SK-N-MC (cell line): ENCODE data around the gene DGKQ.

Source experiments
- DNase-seq: peaks from one replicate; pipeline ENCODE4 v3.0.0-alpha.2; 2011; ENCODE audit warnings: low read depth, low spot score
- H3K27ac ChIP-seq: fragments of 200-600 bp; sonication (generic); 2 replicates; pipeline ENCODE4 v1.5.1; 2016; ENCODE audit warnings: mixed run types
- H3K36me3 ChIP-seq: fragments of 200-600 bp; sonication (generic); 2 replicates; pipeline ENCODE4 v1.6.1; 2017; ENCODE audit warnings: antibody characterized with exemption, low read length, mixed read lengths; ENCODE audit not compliant: insufficient read depth
- H3K4me3 ChIP-seq: fragments of 200-600 bp; sonication (generic); 2 replicates; pipeline ENCODE4 v1.5.1; 2016
- H3K9ac ChIP-seq: fragments of 200-600 bp; sonication (generic); 2 replicates; pipeline ENCODE4 v1.8.0; 2017; ENCODE audit warnings: mixed run types, mixed read lengths; ENCODE audit not compliant: insufficient read length
- H3K9me3 ChIP-seq: fragments of 200-600 bp; sonication (generic); 2 replicates; pipeline ENCODE4 v1.6.1; 2017; ENCODE audit warnings: low read depth, mild to moderate bottlenecking, antibody characterized with exemption, low read length, moderate library complexity, mixed read lengths
- EZH2 ChIP-seq: fragments of 200-600 bp; sonication (generic); IDR thresholded peaks from one replicate; pipeline ENCODE4 v1.6.1; 2017; ENCODE audit warnings: antibody characterized with exemption
- FOXP2 ChIP-seq: optimal IDR thresholded peaks from 2 replicates; pipeline ENCODE3; 2011; ENCODE audit warnings: mild to moderate bottlenecking, moderate library complexity; ENCODE audit not compliant: insufficient read depth; ENCODE audit errors: extremely low read length, control extremely low read depth
- POLR2AphosphoS5 ChIP-seq: IDR thresholded peaks from 2 replicates; pipeline ENCODE4 v1.6.1; 2012; ENCODE audit warnings: mild to moderate bottlenecking, low read depth, low read length, borderline replicate concordance

The DGKQ gene

GRCh38 chr4:963276-964225 is 9.8 kb downstream of the DGKQ start:
- Histone ChIP-seq H3K9me3 (no peaks in the 10 kb centered on the region), H3K27ac (no peak overlapping the region), H3K9ac (no peak overlapping the region), H3K4me3 (no peak overlapping the region), H3K36me3 (no peaks in the 10 kb centered on the region)
- TF ChIP-seq EZH2 (no peak), FOXP2 (no peak), POLR2AphosphoS5 (no peak)
- DNase-seq: no peak

- DNase-seq: no peak
- no peak overlapping the region for H3K4me3 ChIP-seq
- no peak for TF ChIP-seq POLR2AphosphoS5
- no peak for TF ChIP-seq FOXP2
- TF ChIP-seq EZH2: no peak
- H3K9ac ChIP-seq: no peak overlapping the region
- H3K27ac ChIP-seq: no peak overlapping the region
- H3K36me3 ChIP-seq: no peaks in the 10 kb centered on the region
- H3K9me3 ChIP-seq: no peaks in the 10 kb centered on the region
These were observed 10.8 kb downstream of the DGKQ start for GRCh38 chr4:962231-963208.

GRCh38 chr4:961351-962230 is 11.8 kb downstream of the DGKQ start:
- DNase-seq: no peak
- TF ChIP-seq EZH2: no peak
- H3K4me3 ChIP-seq: no peak overlapping the region
- H3K27ac ChIP-seq: no peak overlapping the region
- H3K36me3 ChIP-seq: no peaks in the 10 kb centered on the region
- H3K9ac ChIP-seq: no peak overlapping the region
- no peaks in the 10 kb centered on the region for H3K9me3 ChIP-seq

- H3K9ac ChIP-seq: no peak overlapping the region
- TF ChIP-seq EZH2: no peak
- TF ChIP-seq FOXP2: no peak
- TF ChIP-seq POLR2AphosphoS5: no peak
- H3K36me3 ChIP-seq: no peaks in the 10 kb centered on the region
- H3K27ac ChIP-seq: no peak overlapping the region
- H3K4me3 ChIP-seq: no peak overlapping the region
- H3K9me3 ChIP-seq: no peaks in the 10 kb centered on the region
- no peak for DNase-seq
These were observed 12.6 kb downstream of the DGKQ start for GRCh38 chr4:960636-961350.

- no peak for TF ChIP-seq EZH2
- TF ChIP-seq FOXP2: no peak
- no peak for TF ChIP-seq POLR2AphosphoS5
- Histone ChIP-seq H3K9ac (no peak overlapping the region), H3K9me3 (no peaks in the 10 kb centered on the region), H3K36me3 (no peaks in the 10 kb centered on the region), H3K4me3 (no peak overlapping the region), H3K27ac (no peak overlapping the region)
- DNase-seq: no peak
These were observed 13.2 kb downstream of the DGKQ start for GRCh38 chr4:960140-960635.

- DNase-seq: no peak
- H3K9ac ChIP-seq: no peak overlapping the region
- TF ChIP-seq FOXP2: no peak
- TF ChIP-seq POLR2AphosphoS5: no peak
- no peak for TF ChIP-seq EZH2
- H3K36me3 ChIP-seq: no peaks in the 10 kb centered on the region
- H3K4me3 ChIP-seq: no peak overlapping the region
- H3K27ac ChIP-seq: no peak overlapping the region
- H3K9me3 ChIP-seq: no peaks in the 10 kb centered on the region
These were observed 13.8 kb downstream of the DGKQ start for GRCh38 chr4:959338-960139.

- no peak for DNase-seq
- Histone ChIP-seq H3K27ac (no peak overlapping the region), H3K9ac (no peak overlapping the region), H3K9me3 (no peaks in the 10 kb centered on the region), H3K4me3 (no peak overlapping the region), H3K36me3 (no peaks in the 10 kb centered on the region)
- TF ChIP-seq POLR2AphosphoS5: no peak
- no peak for TF ChIP-seq FOXP2
- TF ChIP-seq EZH2: no peak
These were observed 14.6 kb downstream of the DGKQ start for GRCh38 chr4:958696-959337.
